A549 (cell line): ENCODE data around the gene PTPRN2.

Experiments used
- BHLHE40 ChIP-seq: IDR thresholded peaks from 2 replicates; pipeline ENCODE4 v1.6.1; 2012; ENCODE audit warnings: low read depth, low read length, inconsistent platforms
- CEBPB ChIP-seq, 2 experiments: fragments of >200 bp in 1 of 2; sonication (Bioruptor Twin) in 1 of 2; formaldehyde crosslinking in 1 of 2; IDR thresholded peaks; 2 replicates each; pipeline ENCODE4 v1.6.1; 2012 to 2016
- CTCF ChIP-seq: fragments of >200 bp; sonication (Bioruptor Twin); formaldehyde crosslinking; IDR thresholded peaks from 3 replicates; pipeline ENCODE4 v1.5.1; 2016
- KDM5A ChIP-seq: fragments of 200-600 bp; sonication (generic); IDR thresholded peaks from 2 replicates; pipeline ENCODE4 v1.6.1; 2016; ENCODE audit warnings: antibody characterized with exemption, mild to moderate bottlenecking
- MAFK ChIP-seq: fragments of 450-650 bp; IDR thresholded peaks from 2 replicates; pipeline ENCODE4 v1.6.1; 2014; ENCODE audit not compliant: partially characterized antibody
- PHF8 ChIP-seq: fragments of 200-600 bp; sonication (generic); IDR thresholded peaks from 2 replicates; pipeline ENCODE4 v1.6.1; 2016; ENCODE audit warnings: low read depth, mild to moderate bottlenecking, antibody characterized with exemption, moderate library complexity, borderline replicate concordance
- POLR2A ChIP-seq: IDR thresholded peaks from 2 replicates; pipeline ENCODE4 v1.6.1; 2012; ENCODE audit warnings: mild to moderate bottlenecking, low read length
- REST ChIP-seq: fragments of 200-600 bp; sonication (generic); IDR thresholded peaks from 2 replicates; pipeline ENCODE4 v1.6.1; 2016; ENCODE audit warnings: antibody characterized with exemption, mild to moderate bottlenecking, moderate library complexity
- SREBF2 ChIP-seq: fragments of 450-650 bp; IDR thresholded peaks from 2 replicates; pipeline ENCODE4 v1.6.1; 2014; ENCODE audit warnings: mild to moderate bottlenecking, moderate library complexity
- USF2 ChIP-seq: fragments of 450-650 bp; IDR thresholded peaks from 2 replicates; pipeline ENCODE4 v1.6.1; 2014; ENCODE audit warnings: antibody characterized with exemption

- TF ChIP-seq SREBF2 (no peak), KDM5A (no peak), PHF8 (no peak), REST (no peak), CTCF (no peak), MAFK (no peak), BHLHE40 (no peak), CEBPB (IDR thresholded peaks at IDR 0.05) (no peak), POLR2A (no peak), USF2 (no peak)
Measured at GRCh38 chr7:158244873-158245723, 342.5 kb downstream of the PTPRN2 start.
